Urothelium cell line (cell line): Measurements from ENCODE around the gene STON2.

Source experiments
- DNase-seq: peaks from one replicate; pipeline ENCODE4 v3.0.0; 2011; ENCODE audit warnings: low spot score, mixed read lengths
- FAIRE-seq: peaks from 2 replicates; lab custom pipeline; 2011; peaks lifted over from hg19 to GRCh38; lab: Jason Lieb, UNC

STON2 gene

DNA sequence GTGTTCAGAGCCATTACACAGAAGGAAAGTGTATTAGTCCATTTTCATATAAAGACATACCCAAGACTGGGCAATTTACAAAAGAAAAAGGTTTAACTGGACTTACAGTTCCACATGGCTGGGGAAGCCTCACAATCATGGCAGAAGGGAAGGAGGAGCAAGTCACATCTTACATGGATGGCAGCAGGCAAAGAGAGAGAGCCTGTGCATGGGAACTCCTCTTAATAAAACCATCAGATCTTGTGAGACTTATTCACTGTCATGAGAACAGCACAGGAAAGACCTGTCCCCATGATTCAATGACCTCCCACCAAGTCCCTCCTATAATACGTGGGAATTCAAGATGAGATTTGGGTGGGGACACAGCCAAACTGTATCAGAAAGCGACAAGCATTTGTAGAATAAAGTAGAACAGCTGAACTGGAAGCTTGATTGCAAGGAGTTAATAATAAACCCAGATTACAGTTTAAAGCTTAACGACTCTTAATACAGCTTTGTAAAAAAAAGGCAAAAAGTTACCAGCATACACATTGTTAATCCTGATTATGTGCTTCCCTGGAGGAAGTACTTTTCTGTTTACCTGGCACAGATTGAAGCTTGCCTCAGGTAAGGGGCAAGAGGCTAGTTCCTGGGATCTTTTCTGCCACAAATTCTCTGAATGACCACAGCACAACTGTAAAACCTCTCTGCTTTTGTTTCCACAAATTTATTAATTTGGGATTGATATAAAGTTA, 18.1 kb upstream of the STON2 start:
- FAIRE-seq (no peak), DNase-seq (no peak)

DNA sequence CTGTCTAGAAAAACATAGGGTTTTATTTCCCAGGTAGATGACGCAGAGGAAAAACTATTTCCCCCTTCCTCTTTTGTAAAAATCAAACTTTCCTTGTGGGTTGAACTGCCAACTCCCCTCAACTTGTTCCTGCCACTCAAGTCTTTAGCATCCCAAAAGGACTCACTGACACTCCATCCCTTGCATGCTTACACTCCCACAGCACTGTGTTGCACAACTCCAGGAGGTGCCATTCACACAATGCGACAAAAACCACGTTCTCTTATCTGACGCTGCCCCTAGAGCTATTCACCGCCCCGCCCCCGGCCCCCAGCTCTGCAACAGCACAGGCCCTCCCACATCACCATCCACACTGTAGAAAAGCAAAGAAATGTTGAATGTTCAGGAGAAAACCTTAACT, 16.9 kb upstream of the STON2 start:
- FAIRE-seq (no peak), DNase-seq (no peak)

DNA sequence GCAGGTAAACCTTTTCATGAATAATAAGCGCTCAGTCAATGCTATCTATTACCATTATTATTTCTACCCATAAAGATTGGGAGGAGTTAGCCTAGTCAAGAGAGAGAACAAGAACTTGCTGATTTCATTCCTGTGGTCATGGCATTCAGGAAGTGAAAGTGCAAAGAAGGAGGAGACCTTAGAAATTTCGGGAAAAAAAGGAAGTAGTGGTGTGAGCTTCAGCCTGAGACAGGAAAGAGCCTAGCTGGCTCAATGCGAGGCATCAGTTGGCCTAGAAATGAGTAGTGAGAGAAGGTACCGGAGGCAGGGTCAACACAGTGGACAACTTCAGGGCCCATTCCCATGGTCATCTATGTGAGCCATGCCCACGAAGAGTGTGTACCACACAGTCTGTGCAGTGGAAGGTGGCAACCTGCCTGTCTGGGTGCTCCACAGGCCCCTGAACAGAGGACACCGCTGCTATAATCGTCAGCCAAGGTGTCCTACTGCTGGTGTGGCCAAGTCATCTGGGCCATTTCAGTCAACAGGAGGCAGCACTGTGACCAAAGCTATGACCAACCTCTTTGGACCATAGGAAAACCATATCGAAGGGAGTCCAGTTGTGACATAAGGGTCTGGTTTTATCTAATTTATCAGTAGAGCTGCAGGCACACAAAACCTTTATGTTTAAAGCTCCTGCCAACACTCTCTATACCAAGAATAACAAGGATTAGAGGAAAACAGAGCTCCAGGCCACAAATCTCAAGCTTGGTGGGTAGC, 16.2 kb upstream of the STON2 start:
- FAIRE-seq (peak; percentile 44), DNase-seq (no peak)

DNA sequence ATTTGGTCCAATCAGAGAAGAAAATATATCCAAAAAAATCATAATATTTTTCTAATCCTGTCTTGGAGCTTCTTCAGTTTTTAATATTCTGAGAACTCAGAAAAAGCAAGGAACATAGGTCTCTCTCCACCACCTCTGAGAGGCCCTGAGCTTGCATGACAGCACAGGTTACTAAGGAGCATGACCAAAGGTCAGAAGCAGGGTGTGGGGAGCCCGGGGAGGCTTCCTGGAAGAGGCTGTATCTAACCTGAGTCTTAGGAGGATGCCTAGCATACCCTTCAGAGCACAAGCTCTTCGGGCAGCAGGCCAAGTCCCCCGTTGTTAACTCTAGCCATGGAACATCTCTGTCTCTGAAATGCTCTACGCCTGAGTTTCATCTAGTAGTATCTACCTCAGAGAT, 15.7 kb upstream of the STON2 start:
- DNase-seq (no peak), FAIRE-seq (no peak)

DNA sequence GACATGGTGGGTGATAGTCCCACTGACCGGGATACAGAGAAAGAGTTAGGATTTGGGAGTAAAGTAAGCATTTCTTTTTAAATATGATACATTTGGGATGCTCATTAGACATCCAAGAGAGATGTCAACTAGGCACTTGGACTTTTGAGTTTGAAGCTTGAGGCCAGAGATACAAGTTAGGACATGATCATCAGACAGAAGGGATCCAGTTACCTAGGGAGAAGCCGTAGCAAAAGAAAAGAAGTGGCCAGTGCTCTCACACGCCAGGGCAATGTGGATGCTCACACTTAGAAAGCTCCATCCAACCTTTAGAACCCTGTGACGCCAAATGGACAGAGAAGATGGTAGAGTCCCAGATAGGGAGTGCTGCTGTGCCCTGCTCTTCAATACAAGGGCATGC, 14.0 kb upstream of the STON2 start:
- FAIRE-seq (no peak), DNase-seq (no peak)

DNA sequence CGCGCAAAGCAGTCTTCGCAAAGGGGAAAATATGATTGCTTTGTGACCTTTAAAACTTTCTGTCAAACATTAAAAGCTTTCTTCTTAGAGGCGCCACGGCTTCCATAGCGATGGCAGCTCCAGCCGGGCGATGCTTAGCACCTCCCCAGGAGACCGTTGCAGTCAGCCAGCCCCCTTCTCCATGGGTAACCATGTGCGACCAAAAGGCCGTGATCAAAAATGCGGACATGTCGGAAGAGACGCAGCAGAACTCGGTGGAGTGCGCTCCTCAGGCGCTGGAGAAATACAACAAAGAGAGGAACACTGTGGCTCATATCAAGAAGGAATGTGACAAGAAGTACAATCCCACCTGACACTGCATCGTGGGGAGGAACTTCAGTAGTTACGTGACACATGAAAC, 12.7 kb upstream of the STON2 start:
- FAIRE-seq (no peak), DNase-seq (no peak)

DNA sequence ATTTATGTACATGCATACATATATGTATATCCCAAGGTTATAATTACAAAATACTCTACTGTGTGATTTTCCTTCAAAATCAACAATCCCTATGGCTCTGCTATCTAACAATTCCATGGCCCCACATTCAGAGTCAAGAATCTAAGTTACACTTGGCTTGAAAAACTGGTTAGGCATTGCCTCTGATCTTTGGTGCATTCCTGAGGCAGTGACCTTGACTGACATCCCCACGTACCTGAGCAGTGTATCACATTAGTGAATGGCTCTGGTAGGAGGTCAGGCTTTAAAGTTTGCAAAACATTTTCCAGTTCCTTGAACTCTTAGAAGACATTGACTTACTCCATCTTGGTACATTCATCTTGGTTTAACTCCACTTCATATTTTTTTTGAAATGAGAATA, 8.5 kb upstream of the STON2 start:
- DNase-seq, result no peak
- FAIRE-seq, result no peak

DNA sequence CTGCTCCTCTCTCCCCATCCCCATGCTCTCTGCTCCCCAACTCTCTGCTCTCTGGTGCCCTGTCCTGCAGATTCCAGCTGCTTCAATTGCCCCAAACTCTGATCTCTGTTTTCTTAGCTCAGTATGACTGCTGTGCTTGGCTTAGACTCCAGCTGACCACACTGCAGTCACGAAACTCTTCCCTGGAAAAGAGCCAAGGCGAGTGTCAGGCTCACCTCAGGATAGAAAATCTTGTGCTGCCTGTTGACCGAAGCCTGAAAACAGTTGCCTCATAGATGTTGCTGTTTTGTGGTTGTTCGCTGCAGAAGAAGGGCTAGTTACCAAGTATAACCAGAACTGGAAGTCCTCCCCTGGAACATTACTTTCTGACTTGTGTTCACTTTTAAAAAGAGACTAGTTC, 6.7 kb upstream of the STON2 start:
- DNase-seq (peak; percentile 34), FAIRE-seq (no peak)

DNA sequence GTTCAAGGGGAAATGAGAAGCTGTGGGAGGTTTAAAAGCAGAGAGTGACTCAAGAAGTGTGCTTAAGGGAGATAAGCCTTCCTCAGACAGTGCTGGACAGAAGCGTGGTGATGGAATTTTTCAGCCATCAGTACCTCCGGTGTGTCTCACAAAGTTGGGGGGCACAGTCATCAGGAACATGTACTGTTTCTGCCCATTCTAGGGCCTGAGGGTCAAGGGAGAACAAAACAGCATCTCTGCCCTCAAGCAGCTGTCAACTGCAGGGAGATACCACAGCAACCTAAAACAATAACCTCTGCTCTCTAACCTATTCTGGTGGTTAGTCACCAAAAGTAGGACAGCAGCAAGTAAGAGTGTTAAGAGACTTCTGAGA, 2.0 kb upstream of the STON2 start:
- FAIRE-seq, result peak; percentile 55
- peak; percentile 32 for DNase-seq

DNA sequence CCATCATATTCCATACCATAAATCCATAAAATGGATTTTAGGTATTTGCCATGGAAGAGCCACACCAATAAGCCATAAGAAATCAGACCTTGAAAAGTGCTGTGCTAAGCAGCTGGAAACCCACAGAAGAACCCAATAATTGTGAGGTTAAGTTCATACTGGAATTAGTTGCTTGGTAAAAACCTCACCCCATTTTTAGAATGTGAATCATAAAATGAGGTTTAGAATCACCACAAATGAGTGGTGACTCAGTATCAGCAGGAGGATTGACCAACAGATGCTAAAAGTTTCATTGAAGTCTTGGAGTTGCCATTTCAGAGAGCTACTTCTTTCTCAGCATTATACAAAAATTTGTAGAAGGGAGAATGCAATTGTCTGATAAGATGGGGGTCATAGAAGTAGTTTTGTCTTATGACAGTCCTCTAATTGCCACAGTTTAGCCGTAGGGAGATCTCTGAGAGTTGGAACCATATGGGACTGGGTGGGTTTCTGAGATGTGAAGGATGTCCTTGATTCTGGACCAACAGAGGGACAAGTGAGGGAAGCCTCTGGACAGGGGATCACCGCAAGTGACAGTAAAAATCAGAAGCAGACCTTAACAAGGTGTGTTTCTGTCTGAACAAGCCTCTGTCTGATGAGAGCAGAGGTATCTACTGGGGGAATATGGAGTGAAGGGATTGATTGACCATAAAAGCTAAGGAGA, 1.4 kb upstream of the STON2 start:
- FAIRE-seq (no peak), DNase-seq (peak; percentile 68)

DNA sequence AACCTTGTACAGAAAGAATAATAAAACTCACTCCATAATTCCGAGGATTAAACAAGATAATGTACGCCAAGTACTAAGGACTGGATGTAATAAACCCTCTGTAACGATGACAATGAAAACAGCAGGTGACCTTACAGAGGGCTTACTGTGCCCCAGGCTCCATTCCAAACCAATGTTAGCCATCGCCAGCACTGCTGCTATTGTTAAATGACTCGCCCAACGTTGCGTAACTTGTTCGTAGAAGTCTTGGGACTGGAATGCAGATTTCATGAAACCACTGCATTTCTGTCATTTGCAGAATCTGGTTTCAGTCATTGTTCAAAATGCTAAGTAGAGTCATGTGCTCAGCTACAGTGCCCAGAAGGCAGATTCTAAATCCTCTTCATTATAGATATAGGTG, 728 bp upstream of the STON2 start:
- peak; percentile 74 for FAIRE-seq
- peak; percentile 67 for DNase-seq

DNA sequence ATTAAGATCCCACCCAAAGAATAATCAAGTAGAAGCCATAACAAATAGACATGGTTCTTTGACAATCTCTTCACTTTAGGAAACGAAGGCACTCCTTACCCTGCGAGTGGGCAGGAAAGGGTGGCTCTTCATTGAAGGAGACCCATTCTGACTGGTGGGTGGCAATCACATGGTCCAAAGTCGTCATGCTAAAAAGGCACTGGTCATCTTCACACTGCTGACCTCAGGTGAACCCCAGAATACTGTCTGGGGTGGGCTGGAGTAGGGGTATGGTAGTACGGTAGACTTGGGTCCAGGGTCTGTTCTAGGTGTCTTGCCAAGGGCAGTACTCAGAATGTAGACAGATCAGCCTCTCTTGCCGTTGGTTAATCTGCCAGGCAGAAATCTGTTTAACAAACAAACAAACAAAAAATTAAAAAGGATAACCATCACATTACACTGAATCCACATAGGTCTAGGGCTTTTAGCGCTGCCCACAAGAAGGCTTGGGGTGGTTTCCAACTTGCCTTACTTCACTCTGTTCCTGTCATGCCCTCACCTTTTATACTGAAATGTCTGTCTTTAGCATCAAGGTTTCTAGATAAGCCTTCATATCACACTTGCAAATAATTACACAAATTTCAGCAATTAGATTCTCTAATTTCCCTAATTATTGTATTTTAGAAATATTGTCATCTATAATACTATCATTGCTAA, 1.8 kb downstream of the STON2 start:
- FAIRE-seq (no peak), DNase-seq (no peak)

DNA sequence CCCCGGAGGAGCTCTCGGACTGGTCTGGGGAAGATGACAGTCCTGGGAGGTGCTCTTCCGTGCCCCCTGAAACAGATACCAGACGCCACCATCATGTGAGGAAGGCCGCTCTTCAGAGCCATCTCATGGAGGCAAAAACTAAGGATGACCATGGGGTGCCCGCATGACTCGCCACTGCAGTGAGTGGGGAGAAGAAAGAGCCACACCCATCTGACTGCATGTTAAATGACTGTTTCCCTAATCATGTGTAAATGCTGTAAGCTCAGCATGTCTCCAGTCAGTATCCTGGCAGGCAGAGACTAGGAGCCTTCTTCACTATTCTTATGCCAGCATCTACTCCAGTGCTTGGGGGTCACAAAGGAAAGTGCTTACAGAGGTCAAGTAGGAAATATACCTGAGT, 4.0 kb downstream of the STON2 start:
- DNase-seq, result no peak
- no peak for FAIRE-seq

DNA sequence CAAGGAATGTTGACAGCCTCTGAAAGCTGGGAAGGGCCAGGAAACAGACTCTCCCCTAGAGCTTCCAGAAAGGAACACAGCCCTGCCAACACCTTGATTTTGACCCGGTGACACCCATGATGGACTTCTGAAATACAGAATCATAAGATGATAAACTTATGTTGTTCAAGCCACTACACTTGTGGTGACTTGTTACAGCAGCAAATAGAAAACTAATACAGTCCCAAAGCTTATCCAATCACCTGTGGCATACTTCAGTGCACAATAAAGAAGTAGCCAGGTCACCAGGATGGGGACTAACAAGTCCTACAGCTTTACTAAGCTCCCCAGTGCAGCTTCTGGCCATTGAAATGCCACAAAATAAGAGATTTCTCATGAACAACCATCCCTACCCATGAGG, 5.4 kb downstream of the STON2 start:
- no peak for DNase-seq
- no peak for FAIRE-seq

DNA sequence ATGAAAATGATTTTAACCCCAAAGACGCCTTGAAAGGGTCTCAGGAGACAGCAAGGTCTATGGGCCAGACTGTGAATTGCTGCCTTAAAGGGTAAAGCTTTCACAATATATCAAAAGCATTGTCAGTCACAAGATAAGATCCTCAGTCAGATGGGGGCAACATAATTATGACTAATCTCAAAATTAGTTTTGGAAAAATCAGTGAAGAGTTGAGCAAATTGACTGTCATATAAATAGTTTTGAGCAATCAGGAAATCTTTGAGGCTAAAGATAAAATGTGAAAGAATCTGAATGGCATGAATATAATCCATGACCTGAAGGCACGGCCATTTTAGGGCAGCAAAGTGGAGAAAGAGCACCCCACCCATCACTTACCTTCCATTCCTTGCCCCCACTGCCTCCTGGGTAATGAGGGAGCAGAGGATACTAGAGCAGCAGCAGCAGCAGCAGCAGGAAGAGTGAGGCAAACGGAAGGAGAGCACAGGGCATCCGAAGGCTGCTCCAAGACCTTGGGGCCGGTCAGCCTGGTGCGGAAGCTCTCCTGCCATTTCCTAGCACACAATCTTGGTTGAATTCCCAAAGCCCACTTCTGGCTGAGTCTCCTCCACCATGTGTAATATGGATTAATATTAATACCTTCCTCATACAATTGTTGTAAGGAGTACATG, 7.0 kb downstream of the STON2 start:
- no peak for FAIRE-seq
- DNase-seq, result no peak

DNA sequence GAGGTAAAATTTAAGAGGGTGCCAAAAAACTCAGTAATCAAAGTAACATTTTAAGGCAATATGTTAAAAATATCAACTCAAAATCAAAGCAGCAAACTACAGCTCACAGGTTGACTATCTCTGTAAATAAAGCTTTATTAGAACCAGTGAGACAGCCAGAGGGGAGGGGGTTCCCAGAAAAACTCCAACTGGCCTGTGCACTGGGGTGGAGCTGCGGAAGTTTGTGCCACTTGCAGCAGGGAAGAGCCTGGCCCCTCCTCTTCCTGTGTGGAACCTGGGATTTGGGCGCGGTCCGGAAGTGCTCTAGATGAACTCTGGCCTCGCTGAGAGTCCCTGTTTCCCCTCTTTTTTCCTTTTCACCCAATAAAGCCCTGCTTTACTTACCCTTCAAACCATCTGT, 8.1 kb downstream of the STON2 start:
- no peak for FAIRE-seq

DNA sequence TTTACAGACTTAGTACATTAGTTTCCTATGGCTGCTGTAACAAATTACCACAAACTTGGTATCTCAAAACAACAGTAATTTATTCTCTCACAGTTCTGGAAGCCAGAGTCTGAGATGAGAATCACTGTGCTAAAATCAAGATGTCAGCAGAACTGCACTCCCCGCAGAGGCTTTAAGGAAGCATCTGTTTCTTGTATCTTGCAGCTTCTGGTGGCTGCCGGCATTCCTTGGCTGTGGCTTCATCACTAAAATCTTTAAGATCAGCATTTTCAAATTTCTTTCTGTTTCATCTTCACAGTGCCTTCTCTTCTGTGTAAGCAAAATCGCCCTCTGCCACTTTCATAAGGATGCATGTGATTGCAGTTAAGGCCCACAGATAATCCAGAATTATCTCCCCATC, 9.4 kb downstream of the STON2 start:
- no peak for FAIRE-seq
- no peak for DNase-seq

More for the DNA sequence above, 8.1 kb downstream of the STON2 start:
- DNase-seq, result no peak

DNA sequence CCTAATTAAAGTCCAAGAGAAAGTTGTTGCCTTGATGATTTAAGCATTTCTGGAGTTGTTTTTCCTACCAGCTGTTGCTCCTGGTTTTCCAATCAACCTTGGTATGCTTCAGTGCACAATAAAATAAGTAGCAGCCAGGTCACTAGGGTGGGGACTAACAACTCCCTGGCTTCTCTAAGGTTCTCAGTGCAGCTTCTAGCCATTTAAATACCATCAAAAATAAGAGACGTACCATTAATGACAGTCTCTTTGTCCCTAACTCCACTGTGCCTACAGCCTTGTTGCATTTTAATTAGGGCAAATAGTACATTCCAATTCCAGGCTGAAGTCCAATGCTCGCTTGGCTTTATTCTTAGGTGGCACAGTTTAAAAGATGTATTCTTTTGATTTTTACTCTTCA, 11.8 kb downstream of the STON2 start:
- FAIRE-seq (no peak), DNase-seq (no peak)

DNA sequence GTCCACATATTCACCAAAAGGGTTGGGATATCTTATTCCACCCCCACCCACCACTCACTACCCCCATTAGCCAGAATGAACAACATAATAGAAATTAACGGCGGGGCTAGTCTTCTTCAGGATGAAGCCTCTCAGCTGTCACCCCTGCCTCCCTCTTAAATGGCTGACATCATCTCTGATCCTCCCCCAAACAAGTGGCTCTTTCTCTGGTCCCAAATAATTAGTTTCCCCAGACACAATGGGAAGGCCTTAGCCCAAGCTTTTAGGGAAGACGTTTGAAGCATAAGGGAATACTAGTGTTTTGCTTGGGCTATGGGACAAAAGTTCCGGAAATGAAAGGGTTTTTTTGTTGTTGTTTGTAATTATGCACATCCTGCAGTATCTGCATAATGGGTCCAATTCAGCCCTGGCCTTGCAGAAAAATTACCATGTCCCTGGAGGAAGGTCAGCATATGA, 13.8 kb downstream of the STON2 start:
- FAIRE-seq, result no peak

DNA sequence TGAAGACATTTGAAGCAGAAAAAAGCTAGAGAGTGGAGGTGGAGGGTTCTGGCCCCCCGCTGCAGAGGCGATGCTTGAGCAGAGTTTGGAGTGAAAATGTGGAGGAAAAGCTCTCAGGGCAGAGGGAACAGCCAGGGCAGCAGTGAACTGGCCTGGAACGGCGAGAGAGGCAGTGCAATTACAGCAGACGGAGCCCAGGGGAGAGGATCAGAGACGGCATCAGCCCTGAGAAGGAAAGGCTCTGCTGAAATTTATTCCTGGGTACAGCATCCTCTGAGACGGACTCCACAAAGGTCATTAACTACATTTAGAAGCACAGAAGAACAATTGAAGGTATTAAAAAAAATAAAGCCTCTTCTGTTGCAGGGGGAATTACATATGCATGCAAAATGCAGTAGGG, 14.2 kb downstream of the STON2 start:
- FAIRE-seq (no peak), DNase-seq (no peak)

More for the DNA sequence above, 13.8 kb downstream of the STON2 start:
- DNase-seq, result no peak

DNA sequence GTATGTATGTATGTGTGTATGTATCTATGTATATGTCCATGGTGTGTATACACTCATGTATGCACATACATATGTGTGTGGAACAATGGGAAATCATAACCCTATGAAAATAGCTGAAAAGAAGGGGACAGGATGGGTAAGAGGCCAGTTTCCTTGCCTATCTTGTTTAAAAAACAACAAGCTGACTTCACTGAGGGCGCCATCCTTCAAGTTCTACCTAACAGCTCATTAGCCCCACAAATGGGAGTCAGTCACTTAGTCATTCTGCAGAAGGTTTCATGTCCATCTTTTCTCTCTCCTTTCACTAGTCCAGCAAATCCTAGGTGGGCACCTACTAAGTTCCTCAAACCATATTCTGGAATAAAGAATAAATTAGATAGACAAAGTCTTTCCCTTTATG, 14.7 kb downstream of the STON2 start:
- DNase-seq (no peak), FAIRE-seq (no peak)
